OCI-LY7 (cell line): ENCODE results near the gene EFNA3. TPM values are rescaled to one million over a fixed set of nuclear protein-coding genes. Genes with fewer than 3 reads are reported as not detected.

ENCODE experiments used
- BruUV-seq: library from RNA; stranded (reverse); fragments of 400-500 nt; replicated peaks from 2 replicates; lab custom pipeline; 2021; lab: Mats Ljungman, UMichigan
- CTCF ChIA-PET: fragments of 300-600 bp; sonication (Branson Sonifier 250); formaldehyde crosslinking; loops from one replicate; lab custom pipeline; 2022; ENCODE audit warnings: antibody characterized with exemption; ENCODE audit not compliant: unreplicated experiment; lab: Charles Lee
- POLR2A ChIA-PET: fragments of 300-600 bp; sonication (Branson Sonifier 250); formaldehyde crosslinking; loops from one replicate; lab custom pipeline; 2022; ENCODE audit warnings: antibody characterized with exemption; lab: Charles Lee
- DNase-seq: peaks from one replicate; pipeline ENCODE4 v3.0.0-alpha.2; 2015; ENCODE audit warnings: low spot score
- H2AFZ ChIP-seq: fragments of 200-600 bp; sonication (generic), shearing (Covaris generic); 2 replicates; pipeline ENCODE4 v1.6.1; 2014; ENCODE audit warnings: mild to moderate bottlenecking, antibody characterized with exemption, low read length, moderate library complexity
- H3K27ac ChIP-seq: fragments of 200-600 bp; sonication (generic); 2 replicates; pipeline ENCODE4 v1.5.1; 2014; ENCODE audit warnings: mixed run types, low read depth, mild to moderate bottlenecking, moderate library complexity, low read length, inconsistent platforms; ENCODE audit not compliant: poor library complexity, severe bottlenecking
- H3K36me3 ChIP-seq: fragments of 200-600 bp; sonication (generic); 2 replicates; pipeline ENCODE4 v1.6.1; 2014; ENCODE audit warnings: mild to moderate bottlenecking, antibody characterized with exemption, low read length, moderate library complexity, mixed read lengths; ENCODE audit not compliant: insufficient read depth
- H3K4me1 ChIP-seq: fragments of 200-600 bp; sonication (generic); 2 replicates; pipeline ENCODE4 v1.5.1; 2014; ENCODE audit warnings: mild to moderate bottlenecking, low read length; ENCODE audit not compliant: insufficient read depth, poor library complexity, severe bottlenecking
- H3K4me2 ChIP-seq: fragments of 200-600 bp; sonication (generic); 2 replicates; pipeline ENCODE4 v1.6.1; 2014; ENCODE audit warnings: mild to moderate bottlenecking, low read length
- H3K4me3 ChIP-seq: fragments of 200-600 bp; sonication (generic); 2 replicates; pipeline ENCODE4 v1.5.1; 2014; ENCODE audit warnings: mild to moderate bottlenecking, low read depth, low read length; ENCODE audit not compliant: poor library complexity, severe bottlenecking
- H3K79me2 ChIP-seq: fragments of 200-600 bp; sonication (generic); 2 replicates; pipeline ENCODE4 v1.6.1; 2016; ENCODE audit warnings: low read depth, mild to moderate bottlenecking, low read length, moderate library complexity, mixed read lengths; ENCODE audit not compliant: insufficient read depth
- H3K9me2 ChIP-seq: fragments of 200-600 bp; sonication (generic); 2 replicates; pipeline ENCODE4 v1.6.1; 2016; ENCODE audit warnings: mild to moderate bottlenecking, low read length, mixed read lengths; ENCODE audit not compliant: insufficient read depth
- H3K9me3 ChIP-seq: fragments of 200-600 bp; sonication (generic); 2 replicates; pipeline ENCODE4 v1.6.1; 2014; ENCODE audit warnings: mild to moderate bottlenecking, mixed run types, low read length, mixed read lengths
- H4K20me1 ChIP-seq: fragments of 200-600 bp; sonication (generic); 2 replicates; pipeline ENCODE4 v1.6.1; 2014; ENCODE audit warnings: mild to moderate bottlenecking, antibody characterized with exemption, low read length, moderate library complexity, mixed read lengths; ENCODE audit not compliant: insufficient read depth
- CTCF ChIP-seq: fragments of 200-600 bp; sonication (generic); conservative IDR thresholded peaks from 2 replicates; pipeline ENCODE4 v1.5.1; 2014; ENCODE audit warnings: mild to moderate bottlenecking, antibody characterized with exemption, low read length, moderate library complexity, mixed read lengths
- EZH2phosphoT487 ChIP-seq: fragments of 200-600 bp; sonication (generic); IDR thresholded peaks from 2 replicates; pipeline ENCODE4 v1.6.1; 2018; ENCODE audit warnings: low read depth, borderline replicate concordance, mild to moderate bottlenecking, mixed run types, antibody characterized with exemption, low read length, moderate library complexity, mixed read lengths
- intact Hi-C: fragments of 100-400 bp; cut with micrococcal nuclease; formaldehyde crosslinking; loops from one replicate; pipeline ENCODE4 v1.10.0; 2022; ENCODE audit not compliant: unreplicated experiment
- total RNA-seq, 2 experiments: library from RNA; depleted of rRNA in 1 of 2; stranded (reverse); fragments of >200 nt in 1 of 2; shearing (Covaris generic) in 1 of 2; gene quantifications; 2 replicates each; pipeline ENCODE4 v1.2.3, GENCODE V29; 2014 to 2022

The EFNA3 gene
- total RNA-seq, 2 experiments from 2014 or later, result 6.7 to 10.8 TPM

GRCh38 chr1:155075535-155075934 is 3.1 kb upstream of the EFNA3 start:
- CTCF ChIA-PET, result interaction anchor here (0.8 kb wide), 1 partner anchor 9 kb away, joined by 3 read pairs; no protein-coding TSS in a partner anchor
- POLR2A ChIA-PET, result interaction anchor here (0.6 to 1.4 kb wide), 3 partner anchors 12 to 102 kb away, joined by 3 to 4 read pairs (median 3); partner anchors contain the start of gene EFNA4
- no peak for TF ChIP-seq EZH2phosphoT487
- TF ChIP-seq CTCF, result no peak
- Histone ChIP-seq H3K27ac (no peak overlapping the region), H3K9me2 (no peaks in the 10 kb centered on the region), H3K4me2 (no peak overlapping the region), H3K9me3 (no peaks in the 10 kb centered on the region), H3K79me2 (no peaks in the 10 kb centered on the region), H2AFZ (no peak overlapping the region), H3K36me3 (no peaks in the 10 kb centered on the region), H3K4me1 (peaks cover 81% of the 10 kb centered on the region), H4K20me1 (no peaks in the 10 kb centered on the region), H3K4me3 (no peak overlapping the region)
- BruUV-seq, result no TSS peak
- no peak for DNase-seq
- intact Hi-C loops, result no loop called here

GRCh38 chr1:155076371-155076770 is 2.3 kb upstream of the EFNA3 start:
- TF ChIP-seq EZH2phosphoT487 (no peak), CTCF (no peak)
- Histone ChIP-seq H3K27ac (no peak overlapping the region), H4K20me1 (no peaks in the 10 kb centered on the region), H3K9me2 (no peaks in the 10 kb centered on the region), H3K4me3 (no peak overlapping the region), H2AFZ (no peak overlapping the region), H3K4me2 (no peak overlapping the region), H3K9me3 (no peaks in the 10 kb centered on the region), H3K79me2 (no peaks in the 10 kb centered on the region), H3K36me3 (no peaks in the 10 kb centered on the region), H3K4me1 (peaks cover 81% of the 10 kb centered on the region)
- ChIA-PET CTCF (no interaction called here), POLR2A (interaction anchor here (0.6 kb wide), 1 partner anchor 92 kb away, joined by 4 read pairs; no protein-coding TSS in a partner anchor)
- DNase-seq, result no peak
- intact Hi-C loops, result no loop called here
- BruUV-seq, result no TSS peak

DNA sequence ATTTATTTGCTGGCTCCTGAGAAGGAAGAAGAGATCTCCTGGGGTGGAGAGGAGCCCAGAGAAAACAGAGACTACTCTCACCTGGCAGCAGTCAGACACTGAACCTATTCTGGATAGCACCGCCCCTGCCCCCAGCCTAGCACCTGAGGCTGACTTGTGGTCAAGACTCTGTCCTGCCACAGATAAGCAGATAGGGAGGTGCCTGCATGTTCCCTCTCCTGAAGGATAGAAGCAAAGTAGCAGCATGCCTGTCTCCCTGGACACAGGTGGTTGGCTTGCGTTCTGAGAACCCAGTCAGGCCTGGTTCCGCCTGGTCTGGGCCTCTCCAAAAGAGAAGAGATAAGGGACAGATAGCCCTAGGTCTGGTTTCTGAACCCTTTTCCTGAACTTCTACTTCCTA is 1.3 kb upstream of the EFNA3 start:
- H4K20me1 ChIP-seq, result no peaks in the 10 kb centered on the region
- no peak for DNase-seq
- H3K4me3 ChIP-seq, result no peak overlapping the region
- H2AFZ ChIP-seq, result no peak overlapping the region
- peaks cover 78% of the 10 kb centered on the region for H3K4me1 ChIP-seq
- TF ChIP-seq CTCF (no peak), EZH2phosphoT487 (no peak)
- intact Hi-C loops, result no loop called here
- no peak overlapping the region for H3K27ac ChIP-seq
- no peak overlapping the region for H3K4me2 ChIP-seq
- H3K79me2 ChIP-seq, result no peaks in the 10 kb centered on the region
- no peaks in the 10 kb centered on the region for H3K9me3 ChIP-seq
- ChIA-PET CTCF (no interaction called here), POLR2A (no interaction called here)
- no peaks in the 10 kb centered on the region for H3K9me2 ChIP-seq
- no peaks in the 10 kb centered on the region for H3K36me3 ChIP-seq
- no TSS peak for BruUV-seq
